CD1c-positive myeloid dendritic cell (primary cell): ENCODE data around the gene C19orf12.

ENCODE experiments used
- DNase-seq: peaks from one replicate; pipeline ENCODE4 v3.0.0-alpha.2; 2016; ENCODE audit errors: extremely low spot score

The C19orf12 gene

DNA sequence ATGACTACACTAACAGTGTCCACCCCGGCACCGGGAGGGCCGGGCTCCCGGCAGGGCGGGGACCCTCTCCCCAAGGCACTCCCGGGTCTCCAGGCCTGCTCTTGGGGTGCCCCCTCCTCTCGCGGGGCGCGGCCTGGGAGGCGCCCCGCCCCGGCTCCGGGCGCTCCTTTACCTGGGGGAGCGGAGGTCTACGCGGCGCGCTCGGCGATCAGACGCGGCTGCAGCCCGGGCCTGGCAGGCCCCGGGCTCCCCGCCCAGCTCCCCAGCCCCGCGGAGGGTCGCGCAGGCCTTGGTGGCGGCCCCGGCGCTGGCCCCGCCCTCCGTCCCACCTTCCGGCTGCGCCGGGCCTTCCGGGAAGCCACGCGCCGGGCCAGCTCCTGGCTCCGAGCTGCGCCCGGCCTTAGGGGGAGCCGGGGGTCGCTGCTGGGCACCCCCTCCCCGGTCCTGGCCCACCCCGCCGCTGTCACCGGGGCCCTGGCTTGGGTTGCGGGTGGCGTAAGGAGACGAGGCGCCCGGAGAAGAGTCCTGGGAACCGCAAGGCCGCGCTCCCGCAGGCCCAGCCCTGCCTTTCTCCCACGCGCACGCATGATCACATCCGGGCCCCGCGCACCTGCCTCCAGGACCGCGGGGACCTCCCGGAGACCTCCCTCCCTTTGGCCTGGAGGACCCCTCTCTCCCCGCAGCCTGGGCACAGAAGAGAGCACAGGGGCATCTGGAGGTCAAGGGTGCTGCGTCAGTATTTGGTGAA lies at the start of gene C19orf12:
C19orf12 (minus strand) TSS at position 309 of the 748 bp plus-strand sequence. CDS start 6,848 bp downstream, outside the sequence.
- DNase-seq, result peak; percentile 65

DNA sequence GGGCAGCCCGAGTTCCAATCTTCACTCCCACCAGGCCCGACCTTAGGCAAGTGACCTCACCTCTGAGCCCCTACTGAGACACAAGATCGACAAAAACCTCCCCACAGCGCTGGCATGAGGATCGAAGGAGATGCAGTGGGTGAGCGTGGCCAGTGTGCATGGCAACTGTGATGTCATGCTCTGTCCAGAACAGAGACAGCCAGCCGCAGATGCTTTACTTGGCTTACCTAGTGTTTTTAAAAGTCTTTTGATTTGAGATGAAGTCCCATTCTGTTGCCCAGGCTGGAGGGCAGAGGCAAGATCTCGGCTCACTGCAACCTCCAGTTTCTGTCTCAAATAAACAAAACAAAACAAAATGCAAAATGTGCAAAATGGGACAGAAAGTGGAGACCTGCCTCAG lies 49.3 kb upstream of the C19orf12 start:
- no peak for DNase-seq

DNA sequence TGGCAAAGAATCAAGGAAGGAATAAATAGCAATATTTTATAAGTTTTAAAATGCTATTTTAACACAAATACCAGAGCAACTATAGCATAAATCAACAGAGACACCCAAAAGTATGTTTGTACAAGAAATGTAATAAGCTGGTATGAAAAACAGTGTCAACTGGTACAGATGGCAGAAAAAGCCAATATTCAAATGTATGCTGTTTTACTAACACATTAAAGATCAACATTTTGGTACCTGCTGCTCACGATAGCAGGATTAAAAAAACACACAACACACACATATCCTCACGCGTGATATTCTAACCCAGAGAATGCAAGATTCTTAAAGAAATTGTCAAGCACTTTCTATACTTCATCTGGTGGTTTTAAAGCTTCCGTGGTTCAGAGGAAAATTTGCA lies 48.1 kb upstream of the C19orf12 start:
- DNase-seq, result no peak

DNA sequence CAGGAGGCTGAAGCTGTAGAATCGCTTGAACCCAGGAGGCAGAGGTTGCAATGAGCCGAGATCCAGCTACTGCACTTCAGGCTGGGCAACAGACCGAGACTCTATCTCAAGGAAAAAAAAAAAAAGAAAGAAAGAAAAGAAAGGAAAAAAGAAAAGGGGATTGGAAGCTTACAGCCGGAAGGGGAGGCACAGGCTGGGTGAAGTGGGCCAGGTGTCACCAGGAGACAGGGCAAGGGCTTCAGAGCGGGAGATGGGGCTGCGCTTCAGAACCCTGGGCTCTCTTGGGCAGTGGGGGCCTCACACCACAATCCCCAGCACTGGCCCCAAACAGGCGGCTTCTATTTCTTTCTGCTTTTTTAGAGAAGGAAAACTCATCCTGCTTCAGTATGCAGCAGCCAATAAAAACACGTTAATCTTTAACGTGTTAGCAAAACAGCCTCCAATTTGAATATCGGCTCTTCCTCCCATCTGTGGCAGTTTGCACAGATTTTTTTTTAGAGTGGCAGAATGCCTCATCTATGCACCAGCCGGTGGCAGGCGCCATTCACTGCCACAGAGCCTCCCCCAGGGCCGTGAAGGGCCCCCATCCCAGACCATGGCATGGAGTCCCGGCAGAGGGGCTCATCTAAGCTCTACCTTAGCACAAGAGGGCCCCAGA lies 46.6 kb upstream of the C19orf12 start:
- DNase-seq, result no peak

DNA sequence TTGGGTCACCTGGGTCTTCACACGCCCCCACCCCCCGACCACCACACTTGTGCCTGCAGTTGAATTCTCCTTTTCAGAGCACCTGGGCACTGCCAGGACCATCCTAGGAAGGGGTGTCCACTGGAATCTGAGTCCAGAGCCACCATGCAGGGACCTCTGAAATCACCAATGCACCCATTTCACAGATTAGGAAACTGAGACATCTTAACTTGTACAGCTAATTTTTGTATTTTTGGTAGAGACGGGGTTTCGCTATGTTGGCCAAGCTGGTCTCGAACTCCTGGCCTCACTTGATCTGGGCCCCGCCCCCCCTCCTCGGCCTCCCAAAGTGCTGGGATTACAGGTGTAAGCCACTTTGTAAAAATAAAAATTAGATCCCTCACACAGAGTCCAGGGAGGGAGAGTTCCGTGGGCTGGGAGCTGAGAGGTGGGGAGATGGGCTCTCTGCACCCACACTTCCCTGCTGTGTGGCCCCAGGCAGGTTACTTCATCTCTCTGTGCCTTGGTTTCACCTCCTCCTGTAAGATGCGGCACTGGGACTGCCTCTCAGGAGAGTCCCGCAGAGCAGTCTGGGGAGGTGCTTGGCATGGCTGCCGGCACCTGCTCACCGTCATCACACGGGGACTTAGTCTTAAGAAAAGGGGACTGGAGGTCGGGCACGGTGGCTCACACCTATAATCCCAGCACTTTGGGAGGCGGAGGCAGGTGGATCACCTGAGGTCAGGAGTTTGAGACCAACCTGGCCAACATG lies 45.9 kb upstream of the C19orf12 start:
- no peak for DNase-seq

DNA sequence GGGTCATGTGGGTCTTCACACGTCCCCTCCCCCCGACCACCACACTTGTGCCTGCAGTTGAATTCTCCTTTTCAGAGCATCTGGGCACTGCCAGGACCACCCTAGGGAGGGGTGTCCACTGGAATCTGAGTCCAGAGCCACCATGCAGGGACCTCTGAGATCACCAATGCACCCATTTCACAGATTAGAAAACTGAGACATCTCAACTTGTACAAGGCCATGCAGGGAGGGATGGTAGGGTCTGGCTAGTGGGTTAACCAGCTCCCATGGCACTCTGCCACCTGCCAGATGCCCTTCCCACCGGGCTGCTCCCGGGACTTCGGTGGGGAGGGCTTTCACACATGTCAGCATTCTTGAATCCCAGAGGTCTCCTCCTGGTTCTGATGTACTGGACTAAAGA lies 44.3 kb upstream of the C19orf12 start:
- DNase-seq, result no peak

DNA sequence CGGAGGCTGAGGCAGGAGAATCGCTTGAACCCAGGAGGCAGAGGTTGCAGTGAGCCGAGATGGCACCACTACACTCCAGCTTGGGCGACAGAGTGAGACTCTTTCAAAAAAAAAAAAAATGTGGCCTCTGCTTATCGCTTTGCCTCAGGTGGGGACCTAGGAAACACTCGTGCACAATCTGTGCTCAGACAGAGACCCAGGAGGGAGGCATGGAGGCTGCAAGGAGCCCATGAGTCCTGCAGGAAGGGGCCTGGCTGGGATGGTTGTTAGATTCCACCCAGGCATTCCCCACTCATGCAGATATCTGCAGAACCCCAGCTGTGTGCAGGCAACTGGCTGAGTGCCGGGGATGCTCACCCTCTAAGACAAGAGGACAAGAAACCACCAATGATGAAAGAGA lies 43.8 kb upstream of the C19orf12 start:
- DNase-seq, result no peak

DNA sequence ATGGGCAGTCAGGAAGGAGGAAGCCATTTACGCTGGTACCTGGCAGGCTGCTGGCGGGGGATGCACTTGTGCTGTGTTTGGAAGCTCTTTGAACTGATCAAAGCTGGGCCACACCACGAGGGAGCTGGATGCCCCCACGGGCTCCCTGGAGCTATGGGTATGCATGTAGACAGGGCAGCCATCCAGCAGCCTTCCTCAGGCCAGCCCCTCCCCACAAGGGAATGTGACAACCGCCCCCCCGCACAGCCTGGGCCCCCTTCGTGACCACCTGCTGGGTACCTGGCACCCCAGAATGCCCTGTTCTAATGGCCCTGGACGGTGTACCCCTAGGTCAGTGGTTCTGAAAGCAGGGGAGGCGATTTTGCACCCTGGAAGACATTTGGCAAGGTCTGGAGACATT lies 42.5 kb upstream of the C19orf12 start:
- no peak for DNase-seq

DNA sequence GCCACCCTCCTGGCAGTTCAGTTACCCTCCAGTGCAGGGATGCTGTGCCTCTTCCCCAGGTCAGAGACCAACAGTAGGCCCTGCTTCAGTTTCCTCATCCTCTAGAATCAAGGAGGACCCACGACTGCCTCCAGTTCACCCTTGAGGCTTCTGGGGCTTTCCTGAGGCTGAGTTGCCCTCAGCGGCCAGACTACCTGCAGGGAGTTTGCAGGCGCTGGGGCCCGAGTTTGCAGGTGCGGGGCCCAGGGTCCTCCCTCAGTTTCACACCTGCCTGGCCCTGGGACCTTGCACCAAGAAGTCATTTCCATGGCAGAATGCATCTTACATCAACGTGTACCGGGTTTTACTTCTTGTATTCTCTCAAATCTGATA lies 38.9 kb upstream of the C19orf12 start:
- DNase-seq, result no peak

DNA sequence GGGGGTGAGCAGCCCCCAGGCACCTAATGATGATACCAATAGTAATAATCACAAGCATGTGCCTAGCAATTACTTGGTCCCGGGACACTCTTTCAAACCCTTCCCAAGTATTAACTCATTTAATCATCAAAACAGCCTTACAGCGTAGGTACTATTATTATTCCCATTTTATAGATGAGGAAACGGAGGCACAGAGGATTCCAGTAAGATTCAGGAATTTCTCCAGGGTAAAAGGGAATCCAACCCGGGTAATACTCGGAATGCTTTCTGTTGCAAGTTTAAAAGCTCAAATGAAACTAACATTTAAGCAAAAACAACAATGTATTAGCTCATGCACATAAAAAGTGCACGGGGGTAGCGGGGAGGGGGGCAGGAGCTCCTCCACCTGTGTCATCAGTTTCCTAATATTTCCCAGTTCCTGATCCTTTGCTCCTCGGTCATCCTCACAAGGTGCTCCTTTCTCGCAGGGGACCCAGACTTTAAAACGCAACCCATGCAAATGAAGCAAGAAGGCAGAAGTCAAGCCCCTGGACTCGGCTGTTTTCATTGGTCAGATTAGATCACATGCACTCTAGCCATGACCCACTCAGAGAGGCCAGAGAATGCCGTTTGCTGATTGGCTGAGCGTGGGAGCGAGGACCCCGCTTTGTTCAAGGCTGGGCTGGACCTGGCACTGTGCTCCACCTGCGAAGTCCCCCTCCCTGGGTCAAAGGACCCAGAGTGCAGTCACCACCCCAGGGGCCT lies 38.3 kb upstream of the C19orf12 start:
- DNase-seq, result no peak

DNA sequence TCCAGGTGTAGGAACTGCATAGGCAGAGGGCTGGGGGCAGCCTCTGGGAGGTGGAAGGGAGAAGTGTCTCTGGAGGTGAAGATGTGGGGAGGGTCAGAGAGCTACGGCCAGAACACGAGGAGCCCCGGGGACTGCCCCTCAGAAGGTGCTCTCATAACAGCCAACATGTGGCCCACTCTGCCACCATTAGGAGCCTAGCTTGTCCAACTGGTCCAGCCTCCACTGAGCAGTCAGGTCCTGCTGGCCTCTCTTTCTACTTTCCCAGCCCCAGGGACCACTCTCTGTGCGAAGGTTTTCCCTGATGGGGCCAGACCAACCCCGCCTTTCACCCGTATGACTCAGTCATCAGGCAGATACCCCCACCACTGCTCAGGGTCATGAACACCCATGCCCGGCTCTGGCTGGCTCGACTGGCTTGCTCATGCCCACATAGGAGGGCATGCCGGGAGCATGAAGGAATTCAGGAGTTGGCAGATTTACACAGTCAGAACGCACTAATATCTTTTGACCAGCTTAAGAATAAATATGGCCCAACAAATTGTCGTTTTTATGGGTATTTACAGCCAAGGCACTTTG lies 37.5 kb upstream of the C19orf12 start:
- no peak for DNase-seq

DNA sequence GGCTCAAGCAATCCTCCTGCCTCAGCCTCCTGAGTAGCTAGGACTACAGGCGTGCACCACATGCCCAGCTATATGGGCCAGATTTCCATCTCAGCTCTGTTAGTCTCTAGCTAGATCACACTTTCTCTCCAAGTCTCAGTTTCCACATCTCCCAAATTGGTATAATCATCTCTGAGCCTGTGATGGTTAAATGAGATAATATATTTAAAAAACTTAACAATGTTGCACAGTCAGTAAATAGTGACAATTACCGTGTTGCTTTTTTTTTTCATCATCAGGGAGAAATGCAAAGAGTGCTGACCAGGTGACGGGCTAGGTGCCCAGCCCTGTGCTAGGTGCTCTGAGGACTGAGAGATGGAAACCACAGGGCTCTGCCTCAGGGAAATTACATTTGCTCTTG lies 36.9 kb upstream of the C19orf12 start:
- DNase-seq, result no peak

DNA sequence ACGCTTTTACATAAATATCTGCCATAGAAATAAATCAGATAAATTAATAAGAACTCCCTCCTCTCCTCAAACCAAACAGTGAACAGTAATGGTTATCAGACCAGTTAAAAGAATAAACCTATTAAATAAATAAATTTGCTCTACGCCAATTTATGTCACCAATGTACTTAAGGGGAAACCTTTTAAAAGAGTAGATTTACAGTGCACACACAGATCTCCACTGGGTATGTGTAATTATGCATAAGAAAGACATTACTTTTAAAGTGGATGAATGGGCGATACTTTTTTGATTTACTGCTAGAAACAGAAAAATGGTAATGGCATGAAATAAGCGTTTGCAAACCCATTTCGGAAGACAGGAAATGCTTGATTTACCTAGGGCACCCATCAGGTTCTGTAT lies 34.9 kb upstream of the C19orf12 start:
- no peak for DNase-seq

DNA sequence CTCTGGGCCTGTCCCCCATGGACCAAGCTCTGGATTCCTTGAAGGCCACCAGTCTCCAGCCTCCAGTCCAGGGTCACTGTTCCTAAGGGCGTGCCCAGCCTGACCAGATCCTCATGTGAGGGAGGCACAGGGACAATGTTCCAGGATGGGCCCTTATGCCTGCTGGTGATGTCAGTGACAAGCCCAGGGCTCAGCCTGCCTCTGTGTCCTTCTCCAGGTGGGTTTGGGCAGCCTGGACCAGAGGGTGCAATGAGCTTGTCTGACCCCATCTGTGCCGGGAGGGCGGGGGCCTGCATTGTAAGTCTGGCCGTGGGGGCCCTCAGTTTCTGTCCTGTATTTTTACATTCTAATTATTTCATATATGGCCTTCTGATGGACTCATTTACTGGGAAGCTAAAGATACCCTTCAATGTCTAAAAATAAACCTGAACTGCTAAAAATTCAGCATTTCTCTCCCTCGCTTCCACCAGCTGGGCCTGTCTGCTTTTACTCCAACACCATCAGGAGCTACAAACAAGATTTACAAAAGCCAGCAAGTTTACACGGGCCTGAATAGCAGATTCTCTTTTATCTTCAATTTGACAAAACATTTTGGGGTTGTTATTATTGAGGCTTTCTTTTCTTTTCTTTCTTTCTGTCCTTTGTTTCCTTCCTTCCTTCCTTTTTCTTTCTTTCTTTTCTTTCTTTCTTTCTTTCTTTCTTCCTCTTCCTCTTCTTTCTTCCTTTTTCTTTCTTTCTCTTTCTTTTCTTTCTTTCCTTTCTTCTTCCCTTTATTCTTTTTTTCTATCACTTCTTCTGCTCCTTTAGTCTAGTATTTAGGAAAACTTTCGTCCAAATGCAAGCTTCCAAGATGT lies 34.2 kb upstream of the C19orf12 start:
- no peak for DNase-seq

DNA sequence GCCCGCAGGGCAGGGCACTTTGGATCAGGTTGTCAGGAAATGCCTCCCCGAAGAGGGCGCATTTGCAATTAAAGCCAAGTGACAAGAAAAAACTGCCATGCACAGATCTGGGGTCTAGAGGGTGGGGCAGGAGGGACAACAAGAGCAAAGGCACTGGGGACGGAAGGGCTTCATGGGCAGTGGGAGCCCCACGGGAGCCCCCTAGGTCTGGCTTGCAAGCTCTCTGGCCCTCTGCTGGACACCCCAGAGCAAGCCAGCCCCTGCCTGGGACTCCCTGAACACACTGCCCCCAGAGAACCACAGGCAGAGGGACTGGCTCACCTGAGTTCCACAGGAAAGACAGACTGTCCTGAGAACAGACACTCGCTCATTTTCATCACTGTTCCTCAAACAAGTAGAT lies 30.2 kb upstream of the C19orf12 start:
- no peak for DNase-seq

DNA sequence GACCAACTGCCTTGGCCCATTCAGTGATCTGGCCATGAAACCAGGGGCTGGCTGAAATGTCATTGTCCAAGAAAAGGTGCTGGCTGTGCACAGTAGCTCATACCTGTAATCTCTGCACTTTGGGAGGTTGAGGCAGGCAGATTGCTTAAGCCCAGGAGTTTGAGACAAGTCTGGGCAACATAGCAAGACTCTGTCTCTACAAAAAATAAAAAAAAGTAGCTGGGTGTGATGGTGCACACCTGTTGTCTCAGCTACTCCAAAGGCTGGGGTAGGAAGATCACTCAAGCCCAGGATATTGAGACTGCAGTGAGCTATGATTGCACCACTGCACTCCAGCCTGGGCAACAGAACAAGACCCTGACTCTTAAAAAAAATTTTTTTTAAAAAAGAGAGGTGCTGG lies 28.6 kb upstream of the C19orf12 start:
- DNase-seq, result no peak

DNA sequence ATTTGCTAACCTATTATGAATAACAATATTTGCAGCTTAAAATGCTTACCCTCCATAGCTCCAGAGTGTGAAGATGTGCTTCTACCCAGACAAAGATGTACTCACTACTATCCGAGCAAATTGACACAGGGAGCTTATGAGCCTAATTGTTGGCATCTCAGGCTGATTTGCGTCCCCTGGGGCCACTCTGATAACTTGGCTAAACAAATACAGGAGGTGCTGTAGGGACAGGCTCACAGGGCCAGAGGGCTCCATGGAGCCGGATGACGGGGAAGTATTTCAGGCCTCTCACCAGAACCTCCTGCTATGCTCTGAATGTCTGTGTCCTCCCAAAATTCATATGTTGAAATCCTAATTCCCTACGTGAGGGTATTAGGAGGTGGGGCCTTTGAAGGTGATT lies 26.7 kb upstream of the C19orf12 start:
- DNase-seq, result no peak

DNA sequence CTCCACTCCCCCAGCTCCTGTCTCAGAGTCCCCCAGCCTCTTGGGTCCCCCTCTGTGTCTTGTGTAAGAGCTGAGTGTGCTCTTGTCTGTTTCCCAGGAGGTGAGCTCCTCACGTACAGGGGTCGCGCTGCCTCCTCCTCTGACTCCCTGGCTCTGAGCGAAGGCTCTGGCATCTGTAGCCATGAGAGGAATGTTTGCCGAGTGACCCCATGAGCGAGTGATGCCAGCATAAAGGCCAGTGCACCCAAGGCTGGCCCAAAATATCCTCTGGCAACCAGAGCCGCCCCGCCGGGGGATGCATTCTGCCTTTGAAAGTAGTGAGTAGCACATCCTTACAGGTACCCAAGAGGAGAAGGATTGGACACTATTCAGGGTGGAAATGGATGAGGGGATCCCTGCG lies 26.2 kb upstream of the C19orf12 start:
- DNase-seq, result no peak

DNA sequence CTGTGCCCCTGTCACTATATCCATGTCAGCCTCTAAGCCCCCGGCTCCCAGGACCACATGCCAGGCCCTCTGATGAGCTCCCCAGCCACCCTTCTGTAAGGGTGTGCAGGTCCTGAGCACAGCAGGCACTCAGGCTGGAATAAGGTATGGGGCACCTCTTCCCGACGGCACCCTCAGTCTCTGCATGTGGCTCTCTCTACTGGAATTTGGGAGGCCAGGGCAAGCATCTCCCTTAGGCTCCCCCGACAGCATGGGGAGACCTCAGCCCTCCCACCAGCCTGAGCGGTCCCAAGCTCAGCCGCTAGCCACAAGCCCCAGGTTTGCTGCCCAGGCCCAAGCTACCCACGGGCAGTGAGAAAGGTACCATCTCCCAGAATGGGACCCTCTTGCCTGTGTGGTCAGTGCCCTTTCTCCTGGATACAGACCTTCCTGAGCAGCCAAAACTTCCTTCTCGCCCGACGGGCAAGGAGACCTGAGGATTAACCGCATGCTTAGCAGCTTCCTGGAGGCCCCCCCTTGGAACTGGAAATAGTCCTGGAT lies 22.5 kb upstream of the C19orf12 start:
- DNase-seq, result no peak

DNA sequence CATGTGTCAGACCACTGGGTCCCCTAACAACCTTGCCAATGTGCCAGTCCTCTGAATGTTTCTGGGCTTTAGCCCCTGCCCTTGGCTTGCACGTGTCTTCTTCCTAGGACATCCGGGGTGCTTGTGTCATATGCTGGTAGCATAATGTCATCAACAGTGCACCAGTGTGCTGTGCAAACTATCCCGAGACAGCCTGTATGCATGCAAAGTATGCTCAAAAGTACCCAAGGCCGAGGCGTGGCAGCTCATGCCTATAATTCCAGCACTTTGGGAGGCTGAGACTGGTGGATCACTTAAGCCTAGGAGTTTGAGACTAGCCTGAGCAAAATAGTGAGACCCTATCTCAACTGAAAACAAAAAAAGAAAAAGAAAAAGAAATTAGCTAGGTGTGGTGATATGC lies 20.8 kb upstream of the C19orf12 start:
- no peak for DNase-seq
